Subcutaneous abdominal adipose tissue (tissue), 5 donors: ENCODE data around the gene MSANTD4.
"Not testable (repeated sequence)": the region's sequence is repeated elsewhere in the genome, so short reads cannot be mapped to it uniquely, and the experiment has no call there.

ENCODE experiments used
- H3K27ac ChIP-seq: one replicate; pipeline ENCODE4 v1.7.0; 2013; ENCODE audit warnings: low read depth, mild to moderate bottlenecking, inconsistent platforms, low read length, moderate library complexity
- H3K27me3 ChIP-seq, 5 donors: one replicate each; pipeline ENCODE4 v1.7.0; 2013; ENCODE audit warnings: low read length in 5 of 5, inconsistent platforms in 1 of 5; ENCODE audit not compliant: control insufficient read depth in 5 of 5, insufficient read depth in 4 of 5
- H3K36me3 ChIP-seq, 5 donors: one replicate each; pipeline ENCODE4 v1.7.0; 2013; ENCODE audit warnings: low read length in 5 of 5; ENCODE audit not compliant: control insufficient read depth in 5 of 5, insufficient read depth in 5 of 5
- H3K4me1 ChIP-seq, 5 donors: one replicate each; pipeline ENCODE4 v1.7.0; 2013; ENCODE audit warnings: low read length in 5 of 5, mild to moderate bottlenecking in 3 of 5, moderate library complexity in 1 of 5; ENCODE audit not compliant: control insufficient read depth in 5 of 5, insufficient read depth in 5 of 5
- H3K4me3 ChIP-seq, 5 donors: one replicate each; pipeline ENCODE4 v1.7.0; 2013; ENCODE audit warnings: low read length in 5 of 5, low read depth in 1 of 5
- H3K9ac ChIP-seq, 5 donors: one replicate each; pipeline ENCODE4 v1.7.0; 2013; ENCODE audit warnings: low read length in 5 of 5, mild to moderate bottlenecking in 4 of 5, moderate library complexity in 3 of 5
- H3K9me3 ChIP-seq, 5 donors: one replicate each; pipeline ENCODE4 v1.7.0; 2013; ENCODE audit warnings: low read length in 5 of 5; ENCODE audit not compliant: control insufficient read depth in 5 of 5
- donor health status: healthy.
- donor health status: healthy.
- donor health status: healthy.
- donor health status: healthy.
- donor health status: healthy.

MSANTD4 gene

GRCh38 chr11:106014620-106015019 is 7.4 kb downstream of the MSANTD4 start:
- H3K36me3 ChIP-seq = peaks cover 11 to 13% (median 11%) of the 10 kb centered on the region in 5 donors
- no peaks in the 10 kb centered on the region for H3K9me3 ChIP-seq
- no peak overlapping the region for H3K9ac ChIP-seq
- H3K4me3 ChIP-seq = no peak overlapping the region
- H3K27ac ChIP-seq = no peak overlapping the region
- no peaks in the 10 kb centered on the region for H3K27me3 ChIP-seq
- H3K4me1 ChIP-seq = peaks cover 2 to 7% (median 4%) of the 10 kb centered on the region in 5 donors

- H3K9ac ChIP-seq = no peak overlapping the region
- H3K4me3 ChIP-seq = no peak overlapping the region
- H3K4me1 ChIP-seq = peaks cover 2 to 7% (median 4%) of the 10 kb centered on the region in 5 donors
- H3K27me3 ChIP-seq = no peaks in the 10 kb centered on the region
- peaks cover 17 to 19% (median 17%) of the 10 kb centered on the region in 5 donors for H3K36me3 ChIP-seq
- H3K9me3 ChIP-seq = no peaks in the 10 kb centered on the region
- no peak overlapping the region for H3K27ac ChIP-seq
Measured at GRCh38 chr11:106014035-106014434, 8.0 kb downstream of the MSANTD4 start.

GRCh38 chr11:106012744-106013143 is 9.3 kb downstream of the MSANTD4 start:
- Histone ChIP-seq H3K4me3 (no peak overlapping the region), H3K4me1 (peaks cover 2 to 7% (median 4%) of the 10 kb centered on the region in 5 donors), H3K9ac (no peak overlapping the region), H3K9me3 (no peaks in the 10 kb centered on the region), H3K27ac (no peak overlapping the region), H3K36me3 (peaks cover 20 to 29% (median 25%) of the 10 kb centered on the region in 5 donors), H3K27me3 (no peaks in the 10 kb centered on the region)

GRCh38 chr11:106011481-106011880 is 10.6 kb downstream of the MSANTD4 start:
- Histone ChIP-seq H3K4me3 (no peak overlapping the region), H3K36me3 (peaks cover 29 to 37% (median 33%) of the 10 kb centered on the region in 5 donors), H3K9me3 (no peaks in the 10 kb centered on the region), H3K27me3 (no peaks in the 10 kb centered on the region), H3K27ac (no peak overlapping the region), H3K4me1 (peaks cover 2 to 7% (median 4%) of the 10 kb centered on the region in 5 donors), H3K9ac (peak overlapping the region in 1 of 5 donors; percentile 3)

- H3K36me3 ChIP-seq = peaks cover 11 to 26% (median 20%) of the 10 kb centered on the region in 5 donors
- not testable (repeated sequence) for H3K27ac ChIP-seq, H3K4me1 ChIP-seq, H3K4me3 ChIP-seq, H3K27me3 ChIP-seq, H3K9ac ChIP-seq
- H3K9me3 ChIP-seq = peaks cover 0 to 10% (median 7%) of the 10 kb centered on the region in 5 donors
Measured at GRCh38 chr11:106003094-106003493, 18.9 kb downstream of the MSANTD4 start.

- no peaks in the 10 kb centered on the region for H3K4me1 ChIP-seq
- no peak overlapping the region for H3K27ac ChIP-seq
- no peaks in the 10 kb centered on the region for H3K27me3 ChIP-seq
- H3K9ac ChIP-seq = no peak overlapping the region
- H3K9me3 ChIP-seq = peaks cover 0 to 10% (median 7%) of the 10 kb centered on the region in 5 donors
- H3K4me3 ChIP-seq = no peak overlapping the region
- H3K36me3 ChIP-seq = peaks cover 7 to 16% (median 10%) of the 10 kb centered on the region in 5 donors
Measured at GRCh38 chr11:106001304-106002012, 20.6 kb downstream of the MSANTD4 start.

GRCh38 chr11:105991888-105992287 is 30.2 kb downstream of the MSANTD4 start:
- Histone ChIP-seq H3K4me3 (no peak overlapping the region), H3K27ac (no peak overlapping the region), H3K27me3 (no peaks in the 10 kb centered on the region), H3K4me1 (no peaks in the 10 kb centered on the region), H3K9me3 (peaks cover 0 to 6% (median 3%) of the 10 kb centered on the region in 5 donors), H3K9ac (no peak overlapping the region), H3K36me3 (peaks cover 11 to 22% (median 12%) of the 10 kb centered on the region in 5 donors)

GRCh38 chr11:105989124-105989523 is 32.9 kb downstream of the MSANTD4 start:
- H3K9ac ChIP-seq = no peak overlapping the region
- no peaks in the 10 kb centered on the region for H3K4me1 ChIP-seq
- H3K4me3 ChIP-seq = no peak overlapping the region
- peaks cover 0 to 6% (median 2%) of the 10 kb centered on the region in 5 donors for H3K9me3 ChIP-seq
- H3K27me3 ChIP-seq = no peaks in the 10 kb centered on the region
- no peak overlapping the region for H3K27ac ChIP-seq
- H3K36me3 ChIP-seq = peaks cover 0 to 10% (median 0%) of the 10 kb centered on the region in 5 donors

GRCh38 chr11:105988197-105988596 is 33.8 kb downstream of the MSANTD4 start:
- Histone ChIP-seq H3K27me3 (no peaks in the 10 kb centered on the region), H3K9ac (no peak overlapping the region), H3K4me1 (no peaks in the 10 kb centered on the region), H3K4me3 (no peak overlapping the region), H3K27ac (no peak overlapping the region), H3K9me3 (peaks cover 0 to 3% (median 0%) of the 10 kb centered on the region in 5 donors), H3K36me3 (peaks cover 0 to 6% (median 0%) of the 10 kb centered on the region in 5 donors)

GRCh38 chr11:105986554-105986953 is 35.5 kb downstream of the MSANTD4 start:
- Histone ChIP-seq H3K9me3 (no peaks in the 10 kb centered on the region), H3K36me3 (no peaks in the 10 kb centered on the region), H3K27me3 (no peaks in the 10 kb centered on the region), H3K27ac (no peak overlapping the region), H3K9ac (no peak overlapping the region), H3K4me3 (no peak overlapping the region), H3K4me1 (no peaks in the 10 kb centered on the region)
